Activated naive CD4-positive, alpha-beta T cell treated with anti-CD3 and anti-CD28 coated beads for 36 hours (primary cell): ENCODE results near the gene MYO5C. TPM values are rescaled to one million over a fixed set of nuclear protein-coding genes. Genes with fewer than 3 reads are reported as not detected.
A peak's percentile ranks its signal among the peaks of the same experiment; 100 is the strongest.

Source experiments
- CTCF ChIA-PET: fragments of 350-600 bp; sonication (Branson Sonifier 250); formaldehyde crosslinking; loops from one replicate; lab custom pipeline; 2021; ENCODE audit warnings: antibody characterized with exemption; lab: Charles Lee
- DNase-seq: peaks from one replicate; pipeline ENCODE4 v3.0.0-alpha.2; 2020
- H3K27ac Mint-ChIP-seq: one replicate; pipeline ENCODE4 v1.8.0; 2021; ENCODE audit warnings: mild to moderate bottlenecking, mixed read lengths
- H3K27me3 Mint-ChIP-seq: one replicate; pipeline ENCODE4 v1.8.0; 2021; ENCODE audit warnings: low read depth, mixed read lengths
- H3K36me3 Mint-ChIP-seq: one replicate; pipeline ENCODE4 v1.8.0; 2021; ENCODE audit warnings: low read depth, mixed read lengths
- H3K4me1 Mint-ChIP-seq: one replicate; pipeline ENCODE4 v1.8.0; 2021; ENCODE audit warnings: low read depth, mixed read lengths
- H3K4me3 Mint-ChIP-seq: one replicate; pipeline ENCODE4 v1.8.0; 2021; ENCODE audit warnings: mild to moderate bottlenecking, moderate library complexity, mixed read lengths
- H3K9me3 Mint-ChIP-seq: one replicate; pipeline ENCODE4 v1.8.0; 2021; ENCODE audit warnings: mixed read lengths
- intact Hi-C: fragments of 100-400 bp; cut with micrococcal nuclease; formaldehyde crosslinking; loops from one replicate; pipeline ENCODE4 v1.15.1; 2023
- total RNA-seq, 2 experiments: library from RNA; stranded (reverse); gene quantifications; one replicate each; pipeline ENCODE4 v1.2.3, GENCODE V29; 2021

The MYO5C gene
- total RNA-seq, 2 experiments from 2014 or later: 0.19 to 0.25 TPM

DNA sequence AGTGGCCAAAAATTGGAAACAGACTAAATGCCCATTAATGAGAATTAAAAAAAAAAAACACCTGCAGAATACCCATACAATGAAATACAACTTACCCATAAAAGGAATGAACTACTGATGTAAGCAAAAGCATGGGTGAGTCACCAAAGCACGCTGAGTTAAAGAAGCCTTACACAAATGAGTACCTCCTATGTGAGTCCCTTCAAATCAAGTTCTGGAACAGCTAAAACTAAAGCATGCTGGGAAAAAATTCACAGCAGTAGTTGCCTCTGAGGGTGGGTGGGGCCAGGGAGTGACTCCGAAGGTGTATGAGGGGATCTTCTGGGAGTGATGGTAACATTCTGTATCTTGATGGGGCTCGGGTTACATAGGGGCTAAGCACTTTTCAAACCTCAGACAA is 11.4 kb downstream of the MYO5C start:
- DNase-seq: peak; percentile 35
- intact Hi-C loops: no loop called here

DNA sequence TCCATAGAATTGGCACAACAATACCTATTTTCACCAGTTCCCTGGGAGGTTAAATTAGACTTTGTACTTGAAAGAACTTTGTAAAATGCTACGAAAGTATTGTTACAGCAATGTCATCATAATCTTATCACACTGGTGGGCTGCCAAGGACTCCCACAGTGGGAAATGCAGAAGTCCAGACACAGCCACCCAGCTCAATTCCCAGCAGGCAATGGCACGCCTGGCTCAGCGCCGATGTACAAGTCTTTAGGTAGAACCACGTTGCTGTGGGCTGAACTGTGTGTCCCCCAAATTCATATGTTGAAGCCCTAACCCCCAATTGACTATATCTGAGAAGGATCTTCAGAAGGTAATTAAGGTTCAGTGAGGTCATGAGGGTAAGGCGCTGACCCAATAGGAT is 12.3 kb downstream of the MYO5C start:
- no peaks in the 10 kb centered on the region for H3K27me3 Mint-ChIP-seq
- H3K4me3 Mint-ChIP-seq: no peak overlapping the region
- no peak for DNase-seq
- CTCF ChIA-PET: no interaction called here
- H3K9me3 Mint-ChIP-seq: no peaks in the 10 kb centered on the region
- no peak overlapping the region for H3K27ac Mint-ChIP-seq
- H3K36me3 Mint-ChIP-seq: no peaks in the 10 kb centered on the region
- H3K4me1 Mint-ChIP-seq: no peaks in the 10 kb centered on the region
- intact Hi-C loops: no loop called here

More for the DNA sequence above, 11.4 kb downstream of the MYO5C start:
- H3K9me3 Mint-ChIP-seq: no peaks in the 10 kb centered on the region
- CTCF ChIA-PET: no interaction called here
- H3K27me3 Mint-ChIP-seq: no peaks in the 10 kb centered on the region
- H3K4me1 Mint-ChIP-seq: no peaks in the 10 kb centered on the region
- no peaks in the 10 kb centered on the region for H3K36me3 Mint-ChIP-seq
- H3K27ac Mint-ChIP-seq: no peak overlapping the region
- no peak overlapping the region for H3K4me3 Mint-ChIP-seq

DNA sequence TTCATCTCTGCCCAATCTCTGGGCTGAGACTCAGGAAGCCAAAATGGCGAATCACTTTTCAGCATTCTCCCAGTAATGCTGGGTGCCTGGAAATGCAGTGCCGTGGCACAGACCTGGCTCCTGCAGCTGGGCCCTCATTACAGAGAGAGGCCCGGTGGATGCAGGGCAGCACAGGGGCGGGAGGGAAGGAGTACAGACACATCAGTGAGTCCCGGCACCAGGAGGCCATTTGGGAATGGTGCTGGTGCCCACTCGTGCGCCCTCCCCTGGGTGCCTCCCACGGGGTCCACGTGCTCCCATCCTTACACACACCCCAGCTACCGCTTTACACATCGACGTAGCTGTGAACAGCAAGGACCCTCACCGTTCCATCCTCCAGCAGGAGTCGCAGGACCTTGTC is 13.2 kb downstream of the MYO5C start:
- Mint-ChIP-seq H3K27ac (no peak overlapping the region), H3K27me3 (no peaks in the 10 kb centered on the region), H3K9me3 (no peaks in the 10 kb centered on the region), H3K4me3 (no peak overlapping the region), H3K36me3 (no peaks in the 10 kb centered on the region), H3K4me1 (no peaks in the 10 kb centered on the region)
- intact Hi-C loops: no loop called here
- DNase-seq: no peak
- CTCF ChIA-PET: no interaction called here

DNA sequence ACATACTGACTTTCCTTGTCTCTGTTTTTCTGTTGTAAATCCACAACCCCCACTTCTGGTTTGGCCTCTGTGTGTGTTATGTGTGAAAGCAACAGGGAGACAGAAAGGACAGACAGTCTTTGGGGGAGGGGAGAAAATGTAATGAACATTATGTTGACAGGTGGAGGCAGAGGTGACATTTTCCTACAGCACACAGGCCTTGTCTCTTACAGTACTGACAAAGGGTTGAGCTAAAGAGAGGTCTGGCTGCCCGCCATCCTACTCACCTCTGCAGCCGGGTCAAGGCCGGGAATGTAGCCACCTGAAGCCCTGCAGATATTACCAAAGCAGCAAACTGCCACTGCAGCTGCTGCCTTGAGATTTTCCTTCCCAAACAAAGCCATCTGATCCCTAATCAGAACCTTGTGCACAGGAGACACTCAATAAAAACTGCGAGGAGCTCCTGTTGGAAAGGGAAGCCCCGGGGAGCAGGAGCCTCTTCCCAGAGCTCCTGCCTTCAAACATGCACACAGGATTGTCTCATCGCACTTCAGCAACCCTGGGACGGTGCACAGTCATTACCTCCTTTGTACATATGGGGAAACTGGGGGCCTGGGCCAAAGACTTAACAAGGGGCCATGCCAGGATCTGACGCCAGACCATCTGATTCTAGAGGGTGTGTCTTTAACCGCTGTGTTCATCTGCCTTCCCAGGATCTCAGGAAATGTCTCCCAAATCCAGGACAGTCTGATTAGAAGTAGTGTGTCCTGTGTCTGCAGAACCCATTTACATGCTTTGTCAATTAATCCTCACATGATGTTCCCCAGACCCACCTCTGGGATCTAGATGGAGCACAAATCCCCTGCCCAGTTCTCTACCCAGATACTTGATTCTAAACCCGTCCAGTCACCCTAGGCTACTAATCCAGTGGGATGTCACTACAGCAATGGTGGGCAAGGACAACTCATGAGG is 14.2 kb downstream of the MYO5C start:
- no peaks in the 10 kb centered on the region for H3K27me3 Mint-ChIP-seq

DNA sequence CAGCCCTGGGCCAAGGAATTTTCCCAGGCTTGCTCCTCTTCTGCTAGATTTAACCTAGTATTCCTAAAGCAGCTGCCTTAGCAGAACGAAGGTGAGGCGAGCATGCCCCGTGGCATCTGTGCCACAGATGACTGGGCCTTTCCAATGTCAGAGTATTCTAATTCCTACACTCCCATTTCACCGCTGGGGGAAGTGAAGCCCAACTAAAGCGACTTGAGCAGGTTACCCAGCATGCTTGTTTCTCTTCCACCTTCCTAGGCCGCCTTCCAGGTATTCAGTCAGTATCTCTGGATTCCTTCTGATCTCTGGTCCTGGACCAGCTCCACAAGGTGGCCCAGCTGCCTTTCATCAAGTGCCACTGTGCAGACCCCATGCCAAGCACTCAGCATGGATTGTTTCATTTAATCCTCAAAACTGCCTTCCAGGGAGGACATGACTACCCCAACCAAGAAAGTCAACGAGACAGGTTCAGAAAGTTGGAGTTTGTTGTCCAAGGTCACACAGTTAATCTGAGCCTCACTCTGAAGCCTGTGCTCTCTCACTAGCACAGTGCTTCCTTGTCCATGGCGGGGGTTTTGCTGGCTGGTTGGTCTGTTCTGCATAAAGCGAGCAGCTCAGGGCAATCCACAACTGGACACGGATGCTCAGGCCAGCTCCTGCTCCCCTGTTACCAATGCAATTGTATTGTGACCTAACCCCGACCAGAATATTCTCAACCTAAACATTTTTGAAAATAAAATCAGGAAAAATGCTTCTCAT is 15.1 kb downstream of the MYO5C start:
- Mint-ChIP-seq H3K27ac (no peak overlapping the region), H3K9me3 (no peaks in the 10 kb centered on the region), H3K4me3 (no peak overlapping the region), H3K4me1 (no peaks in the 10 kb centered on the region), H3K27me3 (peaks cover 3% of the 10 kb centered on the region), H3K36me3 (no peaks in the 10 kb centered on the region)
- CTCF ChIA-PET: interaction anchor here (0.5 to 1.7 kb wide), 3 partner anchors 23 to 235 kb away, joined by 3 to 9 read pairs (median 3); no protein-coding TSS in a partner anchor
- intact Hi-C loops: no loop called here
- no peak for DNase-seq

More for the DNA sequence above, 14.2 kb downstream of the MYO5C start:
- Mint-ChIP-seq H3K9me3 (no peaks in the 10 kb centered on the region), H3K27ac (no peak overlapping the region), H3K36me3 (no peaks in the 10 kb centered on the region), H3K4me1 (no peaks in the 10 kb centered on the region), H3K4me3 (no peak overlapping the region)
- intact Hi-C loops: no loop called here
- CTCF ChIA-PET: no interaction called here
- no peak for DNase-seq

DNA sequence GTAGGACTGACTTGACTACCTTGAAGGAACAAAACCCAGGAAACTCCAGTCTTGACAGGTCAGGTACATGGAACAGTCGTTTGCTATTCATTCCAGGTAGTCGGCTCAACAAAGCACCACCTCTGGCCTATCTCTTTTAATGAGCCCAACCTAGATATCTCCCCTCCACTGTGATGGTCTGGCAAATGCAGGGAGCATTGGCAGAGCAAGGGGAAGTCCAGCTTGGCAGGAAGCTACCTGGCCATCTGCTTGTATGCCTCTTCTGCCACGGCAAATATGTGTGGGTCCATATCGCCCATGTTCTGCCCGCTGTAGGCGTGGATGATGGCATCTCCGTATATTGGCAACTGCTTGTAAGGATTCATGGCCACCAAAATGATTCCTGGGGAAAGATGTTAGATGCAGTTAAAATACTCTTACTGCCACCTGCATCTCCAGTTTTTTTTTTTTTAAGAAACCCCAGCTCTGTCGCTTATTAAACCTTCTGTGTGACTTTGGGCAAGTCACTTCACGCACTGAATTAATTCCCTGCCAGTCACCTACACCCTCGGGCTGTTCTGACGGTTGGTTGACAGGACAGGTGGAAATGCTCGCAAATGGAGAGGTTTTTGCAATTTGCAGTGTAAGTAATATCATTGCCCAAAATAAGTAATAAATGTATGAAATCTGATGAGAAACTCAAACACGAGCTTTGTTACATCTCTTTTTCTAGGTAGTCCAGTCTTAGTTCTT is 16.8 kb downstream of the MYO5C start:
- Mint-ChIP-seq H3K4me3 (no peak overlapping the region), H3K27ac (no peak overlapping the region), H3K27me3 (peaks cover 5% of the 10 kb centered on the region), H3K36me3 (no peaks in the 10 kb centered on the region), H3K9me3 (no peaks in the 10 kb centered on the region), H3K4me1 (no peaks in the 10 kb centered on the region)
- CTCF ChIA-PET: interaction anchor here (0.6 to 1.7 kb wide), 4 partner anchors 22 to 561 kb away, joined by 3 to 9 read pairs (median 4); no protein-coding TSS in a partner anchor
- intact Hi-C loops: no loop called here
- no peak for DNase-seq

DNA sequence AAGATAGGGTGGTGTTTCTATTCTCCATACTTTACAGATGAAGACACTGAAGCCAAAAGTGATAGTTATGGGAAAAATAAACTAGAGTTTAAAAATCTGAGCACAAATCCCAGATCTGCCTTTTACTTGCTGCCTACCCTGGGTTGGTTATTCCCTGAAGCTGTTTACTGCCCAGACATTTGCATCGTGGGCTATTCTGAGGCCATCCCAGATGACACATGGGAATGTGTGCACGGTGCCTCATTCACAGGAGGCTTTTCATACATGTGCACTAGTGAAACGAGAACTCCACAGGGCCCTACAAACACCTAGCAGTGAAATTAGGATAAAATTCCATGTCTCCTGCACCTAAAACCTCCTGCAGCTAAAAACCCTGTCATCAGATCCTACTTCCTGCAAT is 17.5 kb downstream of the MYO5C start:
- CTCF ChIA-PET: interaction anchor here (0.6 kb wide), 1 partner anchor 22 kb away, joined by 3 read pairs; no protein-coding TSS in a partner anchor
- intact Hi-C loops: no loop called here
- Mint-ChIP-seq H3K9me3 (no peaks in the 10 kb centered on the region), H3K27ac (no peak overlapping the region), H3K4me3 (no peak overlapping the region), H3K4me1 (no peaks in the 10 kb centered on the region), H3K36me3 (no peaks in the 10 kb centered on the region), H3K27me3 (peaks cover 5% of the 10 kb centered on the region)
- no peak for DNase-seq

DNA sequence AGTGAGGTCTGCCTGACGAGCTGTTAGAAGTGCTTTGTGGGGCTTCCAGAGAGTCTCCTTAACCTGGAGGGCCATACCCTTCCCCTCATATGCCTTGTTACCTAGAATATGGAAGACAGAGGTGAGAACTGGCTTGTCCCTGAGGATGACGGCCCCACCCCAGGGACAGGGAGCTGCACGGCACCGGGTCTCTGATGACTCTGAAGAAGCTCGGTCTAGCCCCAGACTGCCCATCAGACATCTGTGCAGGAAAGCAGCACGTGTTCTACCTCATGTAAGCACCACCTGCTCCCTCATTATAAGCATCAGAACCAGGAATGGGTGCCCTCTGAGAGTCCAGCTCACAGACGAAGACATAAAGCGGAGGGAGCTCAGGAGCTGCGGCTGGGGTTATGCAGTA is 18.0 kb downstream of the MYO5C start:
- no peak overlapping the region for H3K4me3 Mint-ChIP-seq
- intact Hi-C loops: no loop called here
- no peak for DNase-seq
- H3K27ac Mint-ChIP-seq: no peak overlapping the region
- no peaks in the 10 kb centered on the region for H3K9me3 Mint-ChIP-seq
- no peaks in the 10 kb centered on the region for H3K4me1 Mint-ChIP-seq
- H3K27me3 Mint-ChIP-seq: peaks cover 5% of the 10 kb centered on the region
- CTCF ChIA-PET: interaction anchor here (0.5 kb wide), 2 partner anchors 176 to 777 kb away, joined by 3 to 4 read pairs; no protein-coding TSS in a partner anchor
- no peaks in the 10 kb centered on the region for H3K36me3 Mint-ChIP-seq

DNA sequence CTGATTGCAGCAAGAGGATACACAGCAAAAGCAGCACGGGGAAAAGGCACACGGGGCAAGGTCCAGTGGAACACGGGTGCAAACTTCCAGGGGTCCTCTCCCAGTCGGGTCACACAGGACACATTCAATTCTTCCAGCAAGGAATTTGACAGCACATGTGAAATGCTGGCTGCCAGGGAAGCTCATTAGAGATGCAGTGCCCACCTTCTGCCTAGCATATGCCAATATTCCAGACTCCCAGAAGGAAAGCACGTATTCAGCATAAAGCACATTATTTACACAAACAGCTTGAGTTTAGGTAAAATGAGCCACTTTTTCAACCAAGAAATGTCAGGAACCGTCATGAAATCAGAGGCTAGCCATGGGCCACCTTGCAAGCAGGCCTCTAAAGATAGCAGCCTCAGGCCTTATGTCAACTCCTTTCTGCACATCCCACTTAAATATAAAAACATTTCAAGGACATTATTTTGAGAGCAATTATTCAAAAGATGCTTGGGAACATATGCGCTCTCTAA is 19.3 kb downstream of the MYO5C start:
- Mint-ChIP-seq H3K9me3 (no peaks in the 10 kb centered on the region), H3K36me3 (no peaks in the 10 kb centered on the region), H3K4me3 (no peak overlapping the region), H3K4me1 (no peaks in the 10 kb centered on the region), H3K27ac (no peak overlapping the region), H3K27me3 (peaks cover 5% of the 10 kb centered on the region)
- no peak for DNase-seq
- intact Hi-C loops: no loop called here
- CTCF ChIA-PET: no interaction called here

DNA sequence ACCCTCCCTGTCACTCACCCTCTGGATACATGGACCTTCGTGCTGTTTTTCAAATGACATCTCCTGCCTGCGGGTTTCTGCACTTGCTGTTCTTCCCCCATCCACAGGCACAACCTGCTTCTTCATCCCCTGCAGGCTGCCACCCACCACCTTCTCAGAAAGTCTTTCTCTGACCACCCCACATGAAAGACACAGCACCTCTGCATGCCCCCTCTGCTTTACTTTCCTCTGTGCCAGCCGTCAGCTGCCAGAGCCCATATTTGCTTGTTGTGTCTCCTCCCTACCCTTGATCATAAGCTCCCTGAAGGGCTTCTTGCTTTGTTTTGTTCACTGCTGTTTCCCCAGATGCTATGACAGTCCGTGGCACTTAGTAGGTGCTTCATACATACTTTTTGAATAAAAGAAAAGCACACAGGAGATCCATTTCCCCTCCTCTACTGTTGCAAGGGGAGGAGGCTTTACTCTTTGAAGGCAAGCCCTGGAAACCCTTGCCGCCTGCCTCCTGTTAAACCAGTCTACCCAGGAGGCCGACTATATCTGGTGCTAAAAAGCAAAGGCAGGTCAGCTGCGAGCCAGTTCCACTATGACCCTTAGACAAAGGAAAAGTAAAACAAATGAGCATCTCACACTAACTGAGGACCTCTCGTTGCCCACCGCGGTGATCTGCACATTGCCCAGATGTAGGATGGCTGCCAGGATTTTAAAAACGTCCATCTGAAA is 31.9 kb downstream of the MYO5C start:
- H3K27me3 Mint-ChIP-seq: no peaks in the 10 kb centered on the region
- intact Hi-C loops: loop anchor here (2.0 kb wide), 4 partner anchors 27 to 415 kb away; partner anchors contain the start of gene ATOSA
- CTCF ChIA-PET: interaction anchor here (0.6 kb wide), 1 partner anchor 42 kb away, joined by 3 read pairs; no protein-coding TSS in a partner anchor
- H3K4me1 Mint-ChIP-seq: peaks cover 28% of the 10 kb centered on the region
- no peaks in the 10 kb centered on the region for H3K36me3 Mint-ChIP-seq
- no peak for DNase-seq
- H3K9me3 Mint-ChIP-seq: no peaks in the 10 kb centered on the region
- no peak overlapping the region for H3K27ac Mint-ChIP-seq
- H3K4me3 Mint-ChIP-seq: no peak overlapping the region

DNA sequence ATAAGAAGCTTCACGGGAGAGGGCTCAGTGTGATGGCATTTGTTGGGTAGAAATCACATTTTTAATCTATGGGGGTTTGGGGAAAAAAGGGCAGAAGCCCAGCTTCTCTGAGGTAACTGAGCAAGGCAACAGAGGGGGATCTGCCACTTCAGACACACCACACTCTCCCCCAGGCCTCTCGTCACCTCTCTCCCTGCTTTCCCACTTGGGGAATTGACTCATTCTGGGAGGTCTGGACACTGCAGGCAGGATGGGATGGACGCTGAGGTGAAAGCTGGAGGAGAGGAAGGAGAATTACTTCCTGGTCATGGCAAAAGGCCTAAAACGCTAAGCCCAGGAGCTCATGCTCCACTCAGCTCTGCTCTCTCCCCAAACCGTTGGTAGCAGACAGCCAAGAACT is 33.2 kb downstream of the MYO5C start:
- Mint-ChIP-seq H3K27ac (peak overlapping the region; percentile 59), H3K4me3 (no peak overlapping the region), H3K4me1 (peaks cover 28% of the 10 kb centered on the region), H3K27me3 (no peaks in the 10 kb centered on the region), H3K36me3 (no peaks in the 10 kb centered on the region), H3K9me3 (no peaks in the 10 kb centered on the region)
- intact Hi-C loops: loop anchor here (1.0 to 2.0 kb wide), 5 partner anchors 9 to 416 kb away; partner anchors contain the start of gene ATOSA
- DNase-seq: no peak
- CTCF ChIA-PET: interaction anchor here (0.9 to 1.9 kb wide), 7 partner anchors 13 to 474 kb away, joined by 3 to 5 read pairs (median 4); partner anchors contain the start of gene MYO5A
